Measurements from ENCODE around the gene TCIRG1. TPM values are rescaled to one million over a fixed set of nuclear protein-coding genes. Genes with fewer than 3 reads are reported as not detected.

TCIRG1 gene
- polyA plus RNA-seq, 2 of the 4 experiments (the other 2 are of a cell fraction): 36.3 to 120 TPM

GRCh38 chr11:68041617-68042218, 2.9 kb downstream of the TCIRG1 start:
- Histone ChIP-seq H3K4me1 (peaks cover 49% of the 10 kb centered on the region), H3K4me2 (peak overlapping the region; percentile 94), H3K9me3 (no peaks in the 10 kb centered on the region), H3K27ac (peak overlapping the region in 1 of 2 experiments; percentile 96; a peak in 3 of 6 replicates), H3K4me3 (no peak overlapping the region)
- ChIA-PET POLR2A (interaction anchor here (1.5 to 2.5 kb wide), 2 partner anchors 29 to 31 kb away, joined by 4 to 9 read pairs; partner anchors contain the start of gene ALDH3B1), CTCF (interaction anchor here (0.7 to 7.3 kb wide), 10 partner anchors 11 to 255 kb away, joined by 3 to 60 read pairs (median 5); partner anchors contain the start of gene ALDH3B1)
- no peak for ATAC-seq
- no peak for TF ChIP-seq HOXB5 (CRISPR knock-in tag; IDR thresholded peaks at IDR 0.05)
- no peak for TF ChIP-seq NFE2L2 (conservative IDR thresholded peaks at IDR 0.05; ENCODE audit: low read length)
- no peak for TF ChIP-seq HOXA7 (CRISPR knock-in tag; IDR thresholded peaks at IDR 0.05)
- TF ChIP-seq ZFP36 (IDR thresholded peaks at IDR 0.05; ENCODE audit: borderline replicate concordance, partially characterized antibody): peak; percentile 97
- 0 out of 2 replicates have a peak, but pooled peaks have one; percentile 13 for TF ChIP-seq MAX (IDR thresholded peaks at IDR 0.05)
- no peak for FAIRE-seq
- DNase-seq (ENCODE audit: low read depth in 1 of 2, low spot score in 1 of 2): no peak
- 85% methylated on average over 12 of the region's 12 CpGs for WGBS (ENCODE audit: missing lambda C conversion rate)

GRCh38 chr11:68042219-68043028, 3.6 kb downstream of the TCIRG1 start:
- H3K27ac ChIP-seq: peak overlapping the region; percentile 60 to 96; a peak in 5 of 6 replicates
- FAIRE-seq: no peak
- no peak for DNase-seq (ENCODE audit: low read depth in 1 of 2, low spot score in 1 of 2)
- ChIA-PET POLR2A (interaction anchor here (0.7 to 2.5 kb wide), 3 partner anchors 28 to 32 kb away, joined by 3 to 9 read pairs (median 4); partner anchors contain the start of gene ALDH3B1), CTCF (interaction anchor here (0.7 to 7.3 kb wide), 11 partner anchors 10 to 166 kb away, joined by 3 to 60 read pairs (median 5); partner anchors contain the start of gene ALDH3B1)
- H3K4me3 ChIP-seq: no peak overlapping the region
- no peaks in the 10 kb centered on the region for H3K9me3 ChIP-seq
- H3K4me1 ChIP-seq: peaks cover 48% of the 10 kb centered on the region
- peak overlapping the region; percentile 47; the same call in 2 of the 3 replicates for H3K4me2 ChIP-seq
- TF ChIP-seq USF2 (IDR thresholded peaks at IDR 0.05) (no peak), HMGXB4 (CRISPR knock-in tag; IDR thresholded peaks at IDR 0.05; ENCODE audit: borderline replicate concordance) (no peak), HOXA7 (CRISPR knock-in tag; IDR thresholded peaks at IDR 0.05) (no peak), CBX8 (IDR thresholded peaks at IDR 0.05) (no peak), TP53 (CRISPR knock-in tag; IDR thresholded peaks at IDR 0.05) (no peak), CBX2 (IDR thresholded peaks at IDR 0.05; ENCODE audit: borderline replicate concordance, low read depth) (no peak), ELK1 (IDR thresholded peaks at IDR 0.05; ENCODE audit: low read depth, low read length) (no peak), RAD21 (conservative IDR thresholded peaks at IDR 0.05 in 1 of 2, IDR thresholded peaks at IDR 0.05 in 1 of 2) (no peak), HOXB13 (CRISPR knock-in tag; IDR thresholded peaks at IDR 0.05; ENCODE audit: low read depth) (no peak), ZC3H11A (IDR thresholded peaks at IDR 0.05) (no peak), MAZ (IDR thresholded peaks at IDR 0.05; ENCODE audit: borderline replicate concordance, low read depth, low read length) (no peak), HOXB5 (CRISPR knock-in tag; IDR thresholded peaks at IDR 0.05) (no peak), GATA3 (IDR thresholded peaks at IDR 0.05; ENCODE audit: borderline replicate concordance) (no peak)
- no peak for ATAC-seq
- 87% methylated on average over 12 of the region's 27 CpGs for WGBS (ENCODE audit: missing lambda C conversion rate)

Measured in A549 (cell line).